GM06990 (cell line): ENCODE results near the gene CEP20.

ENCODE experiments used
- DNase-seq: peaks from one replicate; pipeline ENCODE4 v3.0.0-alpha.2; 2011; ENCODE audit not compliant: insufficient read length; ENCODE audit errors: extremely low read depth
- H3K27me3 ChIP-seq: replicated peaks from 2 replicates; pipeline ENCODE4 v1.6.0; 2011; ENCODE audit warnings: low read length; ENCODE audit not compliant: control insufficient read depth, insufficient read depth
- H3K36me3 ChIP-seq: 2 replicates; pipeline ENCODE4 v1.5.1; 2011; ENCODE audit warnings: low read length; ENCODE audit not compliant: control insufficient read depth, insufficient read depth
- H3K4me3 ChIP-seq: replicated peaks from 2 replicates; pipeline ENCODE4 v1.5.1; 2011; ENCODE audit warnings: low read depth, mild to moderate bottlenecking, control low read depth, low read length
- CTCF ChIP-seq: IDR thresholded peaks from 2 replicates; pipeline ENCODE4 v1.5.1; 2011; ENCODE audit warnings: low read length, control low read depth, mild to moderate bottlenecking, inconsistent platforms; ENCODE audit not compliant: insufficient read depth, poor library complexity, severe bottlenecking

CEP20 gene

GRCh38 chr16:15865742-15866141 is 22.7 kb downstream of the CEP20 start:
- Histone ChIP-seq H3K27me3 (no peaks in the 10 kb centered on the region), H3K4me3 (no peak overlapping the region), H3K36me3 (peaks cover 2% of the 10 kb centered on the region; the same call in 1 of the 2 replicates)
- DNase-seq = no peak
- TF ChIP-seq CTCF = no peak

- DNase-seq = no peak
- no peak overlapping the region for H3K4me3 ChIP-seq
- H3K36me3 ChIP-seq = 0 out of 2 replicates have a peak, but pooled peaks cover 2% of the 10 kb centered on the region
- TF ChIP-seq CTCF = no peak
- no peaks in the 10 kb centered on the region for H3K27me3 ChIP-seq
These were observed 23.5 kb downstream of the CEP20 start for GRCh38 chr16:15864939-15865338.

GRCh38 chr16:15861996-15862395 is 26.4 kb downstream of the CEP20 start:
- no peak for TF ChIP-seq CTCF
- Histone ChIP-seq H3K27me3 (peaks cover 1% of the 10 kb centered on the region; the same call in 1 of the 2 replicates), H3K36me3 (no peaks in the 10 kb centered on the region), H3K4me3 (no peak overlapping the region)
- DNase-seq = no peak

GRCh38 chr16:15858921-15859668 is 29.3 kb downstream of the CEP20 start:
- Histone ChIP-seq H3K27me3 (peaks cover 1% of the 10 kb centered on the region; the same call in 1 of the 2 replicates), H3K4me3 (no peak overlapping the region), H3K36me3 (no peaks in the 10 kb centered on the region)
- DNase-seq = no peak
- no peak for TF ChIP-seq CTCF

GRCh38 chr16:15857724-15858560 is 30.5 kb downstream of the CEP20 start:
- Histone ChIP-seq H3K27me3 (peaks cover 1% of the 10 kb centered on the region; the same call in 1 of the 2 replicates), H3K36me3 (no peaks in the 10 kb centered on the region), H3K4me3 (peak overlapping the region; percentile 47)
- DNase-seq = no peak
- TF ChIP-seq CTCF = no peak
